Activated CD8-positive, alpha-beta memory T cell treated with anti-CD3 and anti-CD28 coated beads, Interleukin-2, amount 50 U/mL, for 24 hours (primary cell): Measurements from ENCODE around the gene CD34.

ENCODE experiments used
- DNase-seq: peaks from one replicate; pipeline ENCODE4 v3.0.0-alpha.2; 2020; ENCODE audit errors: extremely low read depth

Gene CD34

DNA sequence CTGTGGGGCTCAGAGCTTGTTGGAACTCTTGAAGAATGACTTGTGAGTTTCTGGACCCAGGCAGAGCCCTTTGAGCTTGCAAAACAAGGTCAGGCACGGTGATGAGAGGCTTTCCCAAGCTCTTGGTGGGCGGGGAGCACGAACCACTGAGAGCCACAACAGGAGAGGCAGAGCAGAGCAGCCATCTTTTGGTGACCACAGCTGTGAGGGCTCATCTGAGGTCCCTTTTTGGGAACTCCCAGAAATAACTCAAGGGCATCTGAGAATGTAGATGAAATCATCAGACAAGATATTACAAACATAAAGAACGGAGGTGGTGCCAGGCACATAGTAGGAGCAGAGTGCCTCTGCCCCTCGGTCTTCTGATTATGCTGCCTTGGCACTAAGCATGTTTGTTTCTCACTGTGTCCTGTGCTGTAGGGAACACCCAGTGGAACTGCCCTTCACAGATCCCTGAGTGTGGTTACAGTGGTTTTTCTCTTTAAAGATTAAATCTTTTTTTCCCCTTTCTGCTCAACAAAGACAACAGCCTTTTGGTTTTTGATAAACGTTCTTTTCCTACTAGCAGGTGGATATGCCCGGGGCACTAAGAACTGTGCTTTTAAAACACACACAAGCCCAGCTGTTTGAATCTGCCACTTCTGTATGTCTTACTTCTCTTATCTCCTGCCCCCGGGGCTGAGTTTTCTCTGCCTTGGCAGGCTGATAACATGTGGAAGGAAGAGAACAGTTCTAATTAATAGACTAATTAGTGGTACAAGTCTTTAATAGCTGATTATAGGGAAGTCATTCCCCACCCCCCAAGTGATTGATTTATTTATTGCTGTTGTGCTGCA lies 37.7 kb downstream of the CD34 start:
- no peak for DNase-seq

DNA sequence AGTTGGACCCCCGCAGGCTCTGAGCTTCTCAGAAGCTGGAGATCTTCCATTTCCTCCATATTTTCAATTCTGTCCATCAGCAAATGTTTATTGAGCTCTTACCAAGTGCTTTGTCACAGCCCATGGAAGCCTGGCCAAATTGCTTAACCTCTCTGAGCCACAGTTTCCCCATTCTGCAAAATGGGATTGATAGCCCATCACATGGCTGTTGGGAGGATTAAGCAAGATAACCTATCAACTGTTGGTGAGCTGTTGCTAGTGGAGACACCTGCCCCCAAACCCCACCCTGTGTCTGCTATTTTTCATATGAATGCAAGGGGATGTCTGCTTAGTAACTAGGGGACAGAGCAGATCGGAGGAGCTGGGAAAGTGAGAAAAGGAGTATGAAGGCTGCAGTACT lies 38.3 kb downstream of the CD34 start:
- no peak for DNase-seq

DNA sequence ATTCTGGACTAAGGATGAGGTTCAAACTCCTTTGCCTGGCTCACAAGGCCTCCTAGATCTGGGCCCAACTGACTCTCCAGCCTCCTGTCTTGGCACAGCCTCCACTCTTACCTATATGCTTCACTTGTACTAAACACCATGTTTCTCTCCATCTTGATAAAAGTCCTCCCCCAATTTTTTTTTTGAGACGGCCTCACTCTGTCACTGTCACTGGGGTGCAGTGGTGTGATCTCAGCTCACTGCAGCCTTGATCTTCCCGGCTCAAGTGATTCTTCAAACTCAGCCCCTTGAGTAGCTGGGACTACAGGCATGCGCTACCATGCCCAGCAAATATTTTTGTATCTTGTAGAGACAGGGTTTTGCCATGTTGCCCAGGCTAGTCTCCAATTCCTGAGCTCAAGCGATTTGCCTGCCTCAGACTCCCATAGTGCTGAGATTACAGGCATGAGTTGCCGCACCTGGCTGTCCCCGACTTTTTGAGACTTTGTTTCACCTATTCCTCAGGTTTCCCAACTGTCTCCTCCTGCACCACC lies 39.7 kb downstream of the CD34 start:
- no peak for DNase-seq

DNA sequence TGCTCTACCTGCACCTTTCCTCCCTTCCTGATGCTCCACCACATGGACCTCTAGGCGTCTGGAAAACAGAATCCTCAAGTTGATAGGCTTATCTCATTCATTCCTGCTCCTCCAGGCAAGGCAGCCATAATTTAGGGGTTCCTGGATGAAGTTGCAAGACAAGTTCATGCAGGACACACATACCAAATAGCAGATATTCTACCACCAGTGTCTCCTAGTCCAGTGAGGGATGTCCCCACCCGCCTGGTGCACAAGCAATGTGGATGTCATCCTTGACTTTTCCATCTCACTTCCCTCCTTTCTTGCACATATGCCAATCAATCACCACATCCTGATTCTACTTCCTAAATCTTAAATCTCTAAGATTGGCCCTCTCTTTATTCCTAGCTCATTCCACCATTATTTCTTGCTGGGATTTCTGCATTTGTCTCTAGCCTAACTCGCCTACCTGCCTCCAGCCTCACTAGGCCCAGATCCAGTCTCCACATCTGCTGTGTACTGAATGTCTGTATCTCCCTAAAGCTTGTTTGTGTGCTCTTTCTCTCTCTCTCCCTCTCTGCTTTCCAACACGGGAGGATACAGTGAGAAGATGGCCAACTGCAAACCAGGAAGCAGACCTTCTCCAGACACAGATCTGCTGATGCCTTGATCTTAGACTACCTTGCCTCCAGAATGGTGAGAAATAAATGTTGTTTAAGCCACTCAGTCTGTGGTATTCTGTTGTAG lies 40.5 kb downstream of the CD34 start:
- no peak for DNase-seq

DNA sequence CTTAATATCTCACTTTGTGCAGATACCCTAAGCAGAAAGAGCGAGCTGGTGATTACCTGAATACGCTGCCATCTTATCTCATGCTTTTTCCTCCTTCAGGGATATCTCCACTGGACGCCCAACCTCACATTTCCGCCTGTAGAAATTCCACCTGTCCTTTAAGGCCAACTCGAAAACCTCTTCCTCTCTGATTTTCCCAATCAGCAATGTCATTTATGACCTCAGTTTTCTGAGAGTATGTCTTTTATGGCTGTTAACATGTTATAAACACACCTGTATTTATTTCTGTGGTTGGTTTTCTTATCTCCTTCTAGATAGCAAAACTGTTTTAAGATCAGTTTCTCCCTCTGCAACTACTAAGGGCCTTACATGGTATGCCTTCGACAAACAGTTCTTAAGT lies 41.1 kb downstream of the CD34 start:
- no peak for DNase-seq

DNA sequence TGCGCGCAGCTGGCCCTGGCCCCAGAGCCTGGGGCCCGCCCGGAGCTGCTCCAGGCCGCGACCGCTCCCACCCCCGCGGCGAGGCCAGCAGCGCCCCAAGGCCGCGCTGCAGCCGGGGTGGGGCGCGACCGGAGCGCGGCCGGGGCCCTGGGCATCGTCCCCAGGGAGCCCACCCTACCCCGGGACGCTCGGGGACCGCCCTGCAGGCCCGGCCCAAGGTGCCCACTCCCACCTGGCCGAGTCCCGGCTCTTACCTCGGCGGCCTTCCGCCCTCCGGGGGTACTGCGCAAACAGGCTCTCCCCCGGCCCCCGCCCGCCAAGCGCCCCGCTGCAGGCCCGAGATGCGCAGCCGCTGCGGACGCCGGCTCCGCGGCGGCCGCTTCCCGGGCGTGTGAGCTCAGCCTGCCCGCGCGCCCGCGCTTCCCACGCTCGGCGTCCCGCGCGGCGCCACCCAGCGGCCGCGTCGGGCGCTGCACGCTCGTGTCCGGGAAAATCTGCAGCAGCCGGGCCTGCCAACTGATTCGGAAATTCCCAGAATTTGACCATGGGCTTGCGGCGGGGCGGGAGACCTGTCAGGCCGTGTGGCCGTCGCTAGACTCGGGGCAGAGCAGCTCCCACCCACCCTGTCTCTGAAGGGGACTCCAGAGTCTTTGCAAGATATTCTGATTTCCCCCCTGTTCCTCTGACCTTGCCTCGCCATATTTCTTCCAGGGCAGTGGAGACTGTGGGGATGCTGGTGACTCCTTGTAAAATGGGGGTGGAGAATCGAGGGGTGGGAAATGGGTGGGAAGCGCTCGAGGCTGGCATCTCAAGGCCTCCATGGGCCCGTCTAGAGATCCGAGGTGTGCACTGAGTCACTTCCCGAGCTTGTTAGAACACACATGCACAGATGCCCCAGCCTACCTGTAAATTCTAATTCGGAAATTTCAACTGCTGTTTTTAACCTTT lies 41.9 kb downstream of the CD34 start:
- DNase-seq = no peak

DNA sequence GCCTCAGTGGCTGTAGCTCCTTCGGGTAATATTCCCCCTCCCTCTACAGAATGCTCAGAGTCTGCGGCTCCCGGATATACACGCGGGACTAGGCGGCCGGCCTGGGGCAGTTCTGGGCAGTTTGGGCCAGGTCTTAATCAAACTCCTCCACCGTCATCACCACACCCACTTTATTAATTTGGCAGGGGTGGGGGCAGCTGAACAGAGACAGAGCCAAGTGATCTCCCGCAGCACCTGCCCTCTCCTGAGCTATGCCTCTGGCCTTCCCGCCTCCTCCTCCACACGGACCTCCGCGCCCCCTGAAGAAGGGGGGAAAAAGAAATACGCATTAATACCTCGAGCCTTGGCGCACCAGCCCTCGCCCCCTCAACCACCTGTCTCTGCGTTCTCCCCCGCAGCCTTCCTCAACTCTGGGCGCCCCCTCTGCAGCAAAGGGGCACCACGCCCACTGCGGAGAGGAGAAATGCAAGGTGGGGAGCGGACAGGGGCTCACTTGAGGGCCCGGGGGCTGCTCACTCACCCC lies 42.6 kb downstream of the CD34 start:
- no peak for DNase-seq

DNA sequence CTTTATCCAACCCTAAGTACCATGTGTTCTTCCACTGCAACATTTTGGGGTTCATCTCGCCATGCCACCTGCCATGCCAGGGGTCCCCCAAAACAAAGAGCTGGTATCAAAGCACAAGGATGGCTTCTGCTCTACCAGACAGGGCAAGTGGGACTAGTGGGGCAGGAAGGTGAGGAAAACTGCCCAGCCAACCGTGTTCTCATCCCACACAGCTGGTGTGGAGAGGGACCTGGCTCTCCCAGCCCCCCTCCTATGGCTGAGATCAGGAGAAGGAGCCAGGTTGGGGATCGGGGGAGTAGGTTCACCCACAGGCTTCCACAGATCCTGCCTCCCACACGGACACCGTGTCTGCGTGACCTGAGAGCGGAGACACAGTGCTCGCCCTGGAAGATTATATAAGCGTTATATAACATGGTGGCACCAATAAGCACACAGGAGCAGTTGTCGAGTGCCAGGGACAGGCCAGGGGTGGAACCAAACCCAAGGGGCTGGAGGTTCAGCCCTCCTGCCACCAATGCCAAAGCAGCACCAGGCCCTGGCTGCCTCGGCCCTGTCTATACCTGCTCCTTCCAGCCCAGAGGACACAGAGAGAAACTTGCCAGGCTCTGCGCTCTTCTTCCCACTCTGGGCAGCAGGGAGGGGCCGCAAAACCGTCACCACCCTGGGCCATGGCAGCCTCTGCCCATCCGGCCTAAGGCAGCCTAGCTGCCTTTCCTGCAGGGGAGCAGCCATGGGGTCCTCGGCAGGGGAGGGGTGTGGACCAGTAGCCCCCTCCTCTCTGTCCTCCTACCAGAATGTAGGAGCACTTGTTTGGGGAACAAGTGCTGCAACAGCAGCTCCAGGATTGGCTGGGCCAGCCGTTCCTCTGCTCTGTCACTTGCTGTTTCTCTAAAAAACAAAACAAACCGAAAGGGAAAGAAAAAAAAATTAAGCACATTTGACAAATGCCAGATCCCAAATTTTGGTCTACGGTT lies 43.5 kb downstream of the CD34 start:
- DNase-seq = no peak

DNA sequence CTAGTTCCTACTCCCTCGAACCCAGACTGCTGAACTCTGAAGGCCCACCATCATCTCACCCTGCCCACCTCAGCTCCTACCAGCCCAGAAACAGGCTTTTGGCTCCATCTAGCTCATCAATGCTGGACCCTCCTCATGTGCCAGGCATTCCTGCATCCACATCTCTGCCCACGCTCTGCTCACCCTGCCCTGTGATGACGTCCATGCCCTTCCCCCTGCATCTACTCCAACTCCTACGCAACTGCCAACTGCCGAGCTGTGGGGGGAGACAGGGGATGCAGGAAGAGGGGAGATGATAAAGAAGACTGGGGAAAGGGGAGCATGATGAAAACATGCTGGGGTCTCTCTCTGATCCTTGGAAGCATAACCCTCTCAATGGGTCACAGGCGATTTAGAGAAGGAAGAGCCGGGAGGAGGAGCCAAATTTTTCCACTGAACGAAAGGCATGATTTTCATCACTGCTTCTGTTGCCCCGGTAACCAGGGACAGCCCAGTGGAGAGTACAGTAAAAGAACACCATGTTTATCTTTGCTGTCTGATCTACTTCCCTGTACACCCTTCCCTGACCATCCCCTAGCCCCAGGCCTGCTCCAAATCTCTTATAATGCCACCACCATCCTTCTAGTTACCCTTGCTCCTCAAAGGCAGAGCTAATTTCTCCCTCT lies 44.3 kb downstream of the CD34 start:
- DNase-seq = no peak

DNA sequence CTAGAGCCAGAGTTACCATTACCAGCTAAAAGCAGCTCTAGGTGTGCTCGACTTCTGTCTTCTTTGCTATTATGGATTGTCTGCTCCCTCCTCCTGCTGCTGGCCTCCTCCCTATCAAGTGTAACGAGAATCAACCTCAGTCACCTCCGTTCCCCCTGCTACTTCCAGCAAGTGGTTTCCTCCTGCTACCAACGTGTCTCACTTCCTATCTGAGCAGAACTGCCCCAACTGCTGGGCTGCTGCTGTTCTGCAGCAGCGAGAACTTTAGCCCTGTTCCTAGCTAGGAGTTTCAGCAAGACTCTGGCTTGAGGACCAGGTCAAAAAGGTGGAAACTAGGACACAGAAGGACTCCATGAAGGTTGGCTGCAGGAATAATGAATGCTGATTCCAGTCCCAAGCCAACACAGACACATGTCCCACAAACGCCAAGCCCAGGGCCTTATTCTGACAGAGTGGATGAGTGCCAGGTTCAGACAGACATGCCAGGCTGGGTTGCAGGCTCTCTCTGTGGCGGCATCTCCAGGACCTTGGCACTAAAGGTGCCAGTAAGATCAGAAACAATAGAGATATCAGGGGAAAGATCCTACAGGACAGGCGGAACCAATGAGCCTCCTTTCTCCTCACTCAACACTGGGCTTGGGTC lies 46.9 kb downstream of the CD34 start:
- DNase-seq = no peak

DNA sequence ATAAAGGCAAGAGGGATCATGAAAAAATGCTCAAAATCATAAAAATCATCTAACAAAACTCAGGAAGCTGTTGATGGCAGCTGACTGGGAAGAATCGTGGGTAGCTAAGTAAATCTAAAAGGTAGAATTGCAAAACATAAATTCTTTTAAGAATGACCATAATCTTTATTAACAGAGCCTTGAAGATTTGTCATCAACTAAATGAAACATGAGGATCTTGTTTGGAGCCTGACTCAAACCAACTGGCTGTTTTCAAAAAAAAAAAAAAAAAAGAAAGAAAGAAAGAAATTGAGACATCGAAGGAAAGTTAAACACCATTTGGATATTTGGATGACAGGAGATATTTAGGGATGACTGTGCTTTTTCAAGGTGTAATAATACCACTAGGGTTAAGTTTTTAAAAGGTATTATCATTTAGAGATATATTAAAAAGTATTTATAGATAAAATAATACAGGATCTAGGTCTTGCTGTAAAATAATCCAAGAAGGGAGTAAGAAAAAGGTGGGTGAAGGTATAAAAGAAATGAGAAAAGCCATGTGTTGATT lies 48.6 kb downstream of the CD34 start:
- no peak for DNase-seq

DNA sequence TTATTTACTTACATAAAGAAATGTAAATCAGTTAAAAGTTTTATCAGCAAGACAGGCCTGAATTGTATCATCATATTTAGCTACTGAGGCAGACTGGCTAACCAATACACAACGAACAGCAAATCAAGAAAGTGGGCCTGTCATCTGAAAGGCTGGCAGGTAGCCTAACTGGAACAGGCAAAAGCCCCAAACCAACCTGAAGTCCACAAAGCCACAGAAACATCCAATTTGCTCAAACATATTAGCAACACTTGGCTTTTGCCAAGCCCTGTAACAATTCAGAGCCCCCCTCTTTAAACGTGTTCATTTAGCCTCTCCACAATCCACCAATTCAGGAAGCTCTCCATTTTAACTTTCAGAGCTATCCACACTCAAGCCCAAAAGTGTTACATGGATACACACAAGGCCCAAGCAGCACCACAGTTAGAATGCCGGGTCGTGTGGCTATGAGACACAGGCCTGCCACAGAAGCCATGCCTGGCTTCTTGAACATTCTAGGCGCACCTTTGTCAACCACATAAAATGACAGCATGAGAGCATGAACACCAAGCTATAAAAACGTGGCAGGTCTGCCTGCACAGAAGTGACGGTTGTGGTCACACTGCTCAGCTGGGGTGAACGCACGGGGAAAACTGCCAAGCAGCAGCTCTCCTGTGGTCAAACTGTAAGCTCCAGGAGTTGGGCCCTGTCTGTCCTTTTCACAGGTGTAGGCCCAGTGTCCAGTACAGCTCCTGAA lies 49.3 kb downstream of the CD34 start:
- DNase-seq = no peak

DNA sequence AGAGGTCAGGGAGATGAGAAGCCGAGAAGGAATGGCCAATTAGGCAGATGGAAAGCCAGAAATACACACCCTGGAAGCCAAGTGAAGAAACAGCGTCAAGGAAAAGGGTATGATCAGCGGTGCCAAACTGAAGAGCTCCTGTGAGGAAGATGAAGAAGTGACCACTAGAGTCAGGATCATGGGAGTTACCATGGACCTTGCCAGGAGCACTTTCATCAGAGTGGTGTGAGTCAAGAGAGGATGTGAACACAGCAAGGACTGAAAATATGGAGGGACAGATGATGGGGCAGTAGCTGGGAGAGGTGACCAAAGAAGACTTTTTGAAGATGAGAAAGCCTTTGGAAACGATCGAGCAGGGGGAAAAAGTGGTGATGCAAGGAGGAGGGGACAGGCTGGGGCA lies 50.4 kb downstream of the CD34 start:
- DNase-seq = no peak

DNA sequence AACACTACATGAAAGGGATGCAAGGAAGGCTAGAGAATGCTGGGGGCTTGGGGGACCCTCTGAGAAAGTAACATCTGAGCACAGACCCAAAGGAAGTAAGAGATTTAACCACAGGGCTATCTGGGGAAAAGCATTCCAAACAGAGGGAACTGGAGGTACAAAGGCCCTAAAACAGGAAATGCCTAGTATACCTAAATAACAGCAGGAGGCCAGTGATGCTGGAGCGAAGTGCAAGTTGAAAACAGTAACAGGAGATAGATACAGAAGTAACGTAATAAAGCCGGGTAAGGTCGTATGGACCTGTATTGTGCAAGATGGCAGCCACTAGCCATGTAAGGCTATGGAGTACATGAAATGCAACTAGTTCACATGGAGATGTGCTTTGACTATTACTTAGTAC lies 52.1 kb downstream of the CD34 start:
- no peak for DNase-seq

DNA sequence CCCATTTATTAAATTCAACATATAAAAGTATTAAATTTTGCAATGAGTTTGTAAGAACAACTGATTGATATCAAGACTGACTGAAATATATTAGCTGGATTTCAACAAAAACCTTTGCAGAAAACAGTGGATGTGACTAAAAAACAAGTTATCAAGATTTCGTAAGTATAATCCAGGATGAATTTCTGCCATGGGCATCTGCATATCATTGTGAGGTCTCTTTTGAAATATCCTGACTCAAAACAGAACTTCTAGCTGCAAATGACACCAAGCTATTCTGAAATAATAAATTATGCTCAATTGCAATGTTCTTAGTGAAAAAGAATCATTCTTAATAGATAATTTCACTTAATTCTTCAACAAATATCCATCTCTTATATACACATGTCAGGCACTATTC lies 52.6 kb downstream of the CD34 start:
- DNase-seq = no peak

DNA sequence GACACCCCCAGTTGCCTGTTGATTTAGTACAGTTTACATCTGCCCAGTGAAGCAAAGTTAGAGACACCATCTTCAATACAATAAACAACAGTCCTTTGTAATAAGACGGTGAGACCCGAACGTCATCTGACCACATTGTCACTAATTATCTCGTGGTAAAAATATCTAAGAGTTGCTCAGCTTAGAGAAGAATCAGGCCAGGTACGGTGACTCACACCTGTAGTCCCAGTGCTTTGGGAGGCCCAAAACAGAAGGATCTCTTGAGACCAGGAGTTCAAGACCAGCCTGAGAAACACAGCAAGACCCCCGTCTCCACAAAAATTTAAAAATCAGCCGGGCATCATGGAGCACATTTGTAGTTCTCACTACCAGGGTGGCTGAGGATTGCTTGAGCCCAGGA lies 53.5 kb downstream of the CD34 start:
- no peak for DNase-seq

DNA sequence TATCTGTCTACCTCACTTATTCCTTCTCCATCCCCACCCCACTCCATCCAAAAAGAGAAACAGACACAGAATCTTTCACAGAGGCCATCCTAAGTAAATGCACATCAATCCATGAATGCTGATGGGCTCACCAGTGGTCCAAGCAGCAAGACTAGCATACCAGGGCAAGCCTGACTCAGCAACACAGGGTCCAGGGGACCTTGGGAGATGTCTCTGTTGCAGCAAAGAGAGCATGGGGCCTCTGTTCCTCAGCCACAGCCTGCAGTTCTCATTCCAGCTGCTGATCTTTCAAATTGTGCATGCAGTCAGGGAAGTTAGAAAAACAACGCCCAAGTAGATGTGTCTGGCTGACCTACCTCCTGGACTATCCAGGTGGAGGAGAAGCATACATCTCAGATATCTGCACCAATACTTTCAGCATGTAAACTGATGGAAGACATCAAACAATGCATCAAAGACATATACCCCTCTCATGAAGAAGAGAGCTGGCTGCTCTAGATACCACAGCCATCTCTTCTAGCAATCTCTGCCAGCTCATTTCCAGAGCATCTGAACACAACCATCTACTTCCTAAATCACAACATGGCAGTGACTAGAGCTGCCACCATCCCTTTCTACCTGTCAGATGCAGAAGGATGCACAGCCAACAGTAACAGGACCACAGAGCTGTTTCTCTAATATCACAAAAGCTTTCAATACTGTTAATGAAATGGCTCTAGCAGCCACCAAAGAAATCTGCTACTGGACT lies 54.5 kb downstream of the CD34 start:
- DNase-seq = no peak

DNA sequence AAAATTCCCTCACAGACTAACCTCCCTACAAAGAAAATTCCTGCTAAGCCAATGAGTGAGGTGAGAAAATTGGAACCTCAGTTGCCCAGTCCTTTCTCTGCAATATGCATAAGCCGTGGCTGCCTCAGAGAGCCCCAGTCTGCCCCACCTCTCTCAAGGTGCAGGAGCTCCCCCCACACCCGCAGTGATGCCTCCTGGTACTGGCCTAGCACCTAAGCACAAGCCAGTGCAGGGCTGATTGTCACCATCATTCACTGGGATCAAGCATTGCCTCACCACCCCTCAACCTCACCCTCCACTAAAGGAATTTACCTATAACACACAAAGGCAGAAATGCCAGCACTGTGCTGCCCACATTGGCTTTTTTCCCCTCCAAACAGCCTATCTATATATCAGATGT lies 56.9 kb downstream of the CD34 start:
- no peak for DNase-seq
